NCI-H1694 (cell line): ENCODE data around the gene ZNF878.
"Not testable (repeated sequence)": the region's sequence is repeated elsewhere in the genome, so short reads cannot be mapped to it uniquely, and the experiment has no call there.

Experiments used
- DNase-seq: peaks from one replicate; lab custom pipeline; 2025; lab: John Stamatoyannopoulos, UW

Gene ZNF878

GRCh38 chr19:12052497-12053169, at the start of gene ZNF878:
TSS of gene ZNF878 (minus strand) at chr19:12052961. CDS start at chr19:12052801, 160 bp downstream.
- no peak for DNase-seq

DNA sequence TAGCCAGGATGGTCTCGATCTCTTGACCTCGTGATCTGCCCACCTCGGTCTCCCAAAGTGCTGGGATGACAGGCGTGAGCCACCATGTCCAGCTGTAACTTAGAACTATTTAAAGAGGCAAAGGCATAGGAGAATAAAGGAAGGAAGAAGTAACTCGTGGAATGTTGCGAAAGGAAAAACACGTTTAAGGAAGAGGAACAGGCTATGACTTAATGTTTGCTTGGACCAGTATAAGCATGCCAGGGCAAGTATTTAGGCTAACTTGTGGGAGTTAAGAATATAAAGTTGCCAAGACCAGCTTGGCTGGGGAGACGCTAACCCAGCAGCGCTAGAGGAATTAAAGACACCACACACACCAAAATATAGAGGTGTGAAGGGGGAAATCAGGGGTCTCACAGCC, 45.3 kb upstream of the ZNF878 start:
- DNase-seq, result no peak

GRCh38 chr19:12095111-12095790, 42.5 kb upstream of the ZNF878 start:
- DNase-seq, result no peak

DNA sequence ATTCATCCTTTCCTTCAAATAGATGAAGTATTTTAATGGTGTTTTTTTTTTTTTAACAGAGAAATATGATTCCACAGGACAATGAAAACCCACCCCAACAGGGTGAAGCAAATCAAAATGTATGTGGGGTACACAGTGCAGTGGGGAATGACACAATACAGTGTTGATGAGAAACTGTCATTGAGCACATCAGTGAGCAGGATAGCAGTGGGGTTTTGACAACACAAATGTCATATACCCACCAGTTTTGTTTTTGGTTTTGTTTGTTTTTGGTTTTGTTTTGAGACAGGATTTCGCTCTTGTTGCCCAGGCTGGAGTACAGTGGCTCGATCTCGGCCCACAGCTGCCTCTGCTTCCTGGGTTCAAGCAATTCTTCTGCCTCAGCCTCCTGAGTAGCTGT, 41.0 kb upstream of the ZNF878 start:
- DNase-seq, result no peak

DNA sequence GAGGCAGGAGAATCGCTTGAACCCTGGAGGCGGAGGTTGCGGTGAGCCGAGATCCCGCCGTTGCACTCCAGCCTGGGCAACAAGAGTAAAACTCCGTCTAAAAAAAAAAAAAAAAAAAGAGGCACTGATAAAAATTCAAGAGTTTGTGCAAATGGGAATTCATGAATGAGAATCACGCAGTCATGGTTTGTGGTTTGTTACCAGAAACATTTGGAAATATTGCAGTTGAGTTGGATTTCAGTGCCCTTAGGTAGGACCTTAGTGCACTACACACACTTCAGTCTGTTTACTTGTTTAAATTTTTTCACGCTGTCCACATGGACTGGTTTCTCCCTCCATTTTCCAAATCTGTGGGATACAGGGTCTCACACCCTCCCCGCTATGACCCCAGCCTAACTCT, 40.2 kb upstream of the ZNF878 start:
- DNase-seq, result no peak

GRCh38 chr19:12092065-12092867, 39.5 kb upstream of the ZNF878 start:
- DNase-seq, result no peak

DNA sequence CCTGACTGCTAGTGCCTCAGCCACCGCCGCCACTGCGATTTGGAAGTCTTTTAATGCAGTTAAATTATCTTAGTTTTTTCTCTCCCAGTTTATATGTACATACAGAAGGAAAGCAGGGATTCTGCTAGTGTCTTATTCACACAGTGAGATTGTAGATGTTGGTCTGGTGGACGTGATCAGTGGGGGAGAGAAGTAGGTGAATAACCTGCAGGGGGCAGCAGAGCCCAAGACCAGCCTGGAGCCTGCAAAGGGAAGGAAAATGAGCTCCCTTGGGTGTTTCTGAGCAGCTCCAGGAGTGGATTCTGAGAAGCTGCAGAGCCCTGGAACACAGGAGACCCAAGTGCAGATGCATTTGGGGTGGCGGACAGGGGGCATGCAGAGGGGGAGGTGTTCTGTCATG, 38.0 kb upstream of the ZNF878 start:
- no peak for DNase-seq

DNA sequence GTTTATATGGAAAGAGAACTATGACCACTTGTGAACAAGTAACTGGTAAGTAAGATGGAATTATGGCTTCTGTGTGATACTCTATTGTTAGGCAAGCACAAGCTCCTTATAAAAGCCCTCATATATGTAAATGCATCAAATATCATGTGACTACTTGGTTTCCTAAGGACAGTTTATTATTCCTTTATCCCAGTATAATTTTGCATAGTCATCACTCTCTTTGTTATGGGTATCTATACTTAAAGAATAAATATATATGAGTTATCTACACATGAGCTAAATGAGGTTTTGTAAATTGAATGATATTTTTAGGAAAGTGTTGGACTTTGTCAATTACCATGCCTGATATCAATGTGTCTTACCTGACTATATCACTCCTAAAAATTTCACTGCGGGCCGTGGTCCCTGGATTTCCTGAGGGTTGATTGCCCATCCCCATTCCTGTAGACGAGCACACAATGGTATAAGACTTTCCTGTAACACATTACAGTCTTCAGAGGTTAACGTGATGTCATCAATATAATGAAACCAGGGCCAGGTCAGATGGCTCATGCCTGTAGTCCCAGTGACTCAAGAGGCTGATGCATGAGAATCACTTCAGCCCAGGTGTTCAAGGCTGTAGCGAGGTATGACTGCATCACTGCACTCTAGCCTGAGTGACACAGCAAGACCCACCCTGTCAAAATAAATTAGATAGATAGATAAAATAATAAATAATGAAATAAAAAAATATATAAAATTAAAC, 32.5 kb upstream of the ZNF878 start:
- DNase-seq, result no peak

- DNase-seq, result not testable (repeated sequence)
Observed at GRCh38 chr19:12083336-12083735, 30.6 kb upstream of the ZNF878 start.

GRCh38 chr19:12077375-12077774, 24.6 kb upstream of the ZNF878 start:
- no peak for DNase-seq

DNA sequence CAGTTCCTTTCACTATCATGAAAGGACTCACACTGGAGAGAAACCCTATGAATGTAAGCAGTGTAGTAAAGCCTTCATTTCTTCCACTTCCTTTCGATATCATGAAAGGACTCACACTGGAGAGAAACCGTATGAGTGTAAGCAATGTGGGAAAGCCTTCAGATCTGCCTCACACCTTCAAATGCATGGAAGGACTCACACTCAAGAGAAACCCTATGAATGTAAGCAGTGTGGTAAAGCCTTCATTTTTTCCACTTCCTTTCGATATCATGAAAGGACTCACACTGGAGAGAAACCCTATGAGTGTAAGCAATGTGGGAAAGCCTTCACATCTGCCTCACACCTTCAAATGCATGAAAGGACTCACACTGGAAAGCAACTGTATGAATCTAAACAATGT, 23.6 kb upstream of the ZNF878 start:
- DNase-seq, result not testable (repeated sequence)

GRCh38 chr19:12075538-12076139, 22.9 kb upstream of the ZNF878 start:
- DNase-seq, result no peak

DNA sequence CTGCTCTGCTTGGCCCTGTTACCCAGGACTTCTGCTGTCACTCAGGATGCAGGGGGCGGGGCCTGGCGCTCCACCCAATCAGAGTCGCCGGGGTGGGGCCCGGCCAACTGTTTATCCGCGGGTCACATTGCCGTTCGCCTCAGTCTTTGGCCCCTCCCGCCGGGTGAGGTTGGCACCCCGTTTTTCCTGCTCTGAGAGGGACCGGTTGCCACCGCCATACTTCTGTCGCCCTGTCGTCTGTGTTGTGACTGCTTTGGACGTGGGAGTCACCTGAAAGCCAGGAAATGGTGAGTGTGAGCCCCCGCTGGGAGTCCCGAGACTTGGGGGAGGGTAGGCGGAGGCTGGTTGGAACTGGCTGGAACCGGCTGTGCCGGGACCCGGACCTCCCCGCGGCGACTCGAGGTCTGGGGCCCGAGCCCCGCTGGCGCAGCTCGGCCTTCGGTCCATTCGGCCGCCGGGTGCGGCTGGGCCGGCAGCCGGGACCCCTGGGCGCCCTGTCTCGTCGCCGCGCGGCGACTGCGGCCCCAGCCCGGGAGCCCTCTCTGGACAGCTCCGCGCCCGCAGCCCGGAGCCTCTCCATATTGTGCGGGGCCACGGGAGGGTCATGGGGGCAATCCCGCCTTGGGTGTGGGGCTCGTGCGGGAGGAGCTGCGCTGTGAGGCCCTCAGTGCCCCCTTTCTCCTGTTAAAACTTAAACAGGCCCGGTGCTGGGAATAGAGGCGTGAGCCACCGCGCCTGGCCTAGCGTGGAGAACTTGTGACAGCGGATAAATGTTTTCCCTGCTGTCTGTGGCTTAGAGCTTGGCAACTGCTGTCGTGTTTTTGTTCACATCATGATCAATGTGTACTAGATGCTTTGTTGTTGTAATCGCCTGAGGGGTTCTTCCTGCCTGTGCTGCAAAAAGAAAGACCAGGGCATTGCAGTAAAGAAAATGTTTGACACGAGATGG, 12.1 kb upstream of the ZNF878 start, which contains the start of gene ZNF844:
ZNF844 (plus strand) TSS at position 142 of the 949 bp plus-strand sequence; CDS start at position 285, 143 bp downstream.
- no peak for DNase-seq

DNA sequence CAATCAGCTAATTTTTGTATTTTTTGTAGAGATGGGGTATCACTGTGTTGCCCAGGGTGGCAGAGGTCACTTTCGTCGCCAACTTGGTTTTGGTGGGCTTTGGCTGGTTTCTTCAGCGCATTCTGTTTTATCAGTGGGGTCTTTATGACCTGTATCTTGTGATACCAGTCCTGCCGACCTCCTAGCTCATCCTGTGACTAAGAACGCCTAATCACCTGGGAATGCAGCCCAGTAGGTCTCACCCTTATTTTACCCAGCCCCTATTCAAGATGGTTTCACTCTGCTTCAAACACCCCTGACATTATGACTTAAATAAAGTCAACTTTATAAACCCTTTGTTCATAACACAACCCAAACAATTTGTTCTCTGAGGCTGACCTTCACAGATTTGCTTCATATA, 3.0 kb upstream of the ZNF878 start:
- DNase-seq, result no peak

DNA sequence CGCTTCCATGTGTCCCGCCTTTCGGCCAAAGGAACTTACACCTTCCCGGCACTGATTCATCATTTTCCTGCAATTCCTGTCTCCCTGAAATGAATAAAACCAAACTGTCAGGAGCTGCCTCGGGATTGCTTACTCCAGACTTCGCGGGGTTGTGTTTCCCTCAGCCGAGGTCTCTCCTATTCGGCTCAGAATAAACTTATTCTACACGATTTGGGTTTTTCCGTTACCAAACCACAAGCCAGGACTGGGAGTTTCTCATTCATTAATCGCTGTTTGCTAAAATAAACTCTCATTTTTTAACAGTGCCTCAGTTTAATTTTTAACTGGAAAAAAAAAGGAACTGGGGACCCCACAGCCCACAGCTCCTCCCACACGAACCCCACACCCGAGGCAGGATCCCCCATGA, 667 bp downstream of the ZNF878 start:
- DNase-seq, result no peak

DNA sequence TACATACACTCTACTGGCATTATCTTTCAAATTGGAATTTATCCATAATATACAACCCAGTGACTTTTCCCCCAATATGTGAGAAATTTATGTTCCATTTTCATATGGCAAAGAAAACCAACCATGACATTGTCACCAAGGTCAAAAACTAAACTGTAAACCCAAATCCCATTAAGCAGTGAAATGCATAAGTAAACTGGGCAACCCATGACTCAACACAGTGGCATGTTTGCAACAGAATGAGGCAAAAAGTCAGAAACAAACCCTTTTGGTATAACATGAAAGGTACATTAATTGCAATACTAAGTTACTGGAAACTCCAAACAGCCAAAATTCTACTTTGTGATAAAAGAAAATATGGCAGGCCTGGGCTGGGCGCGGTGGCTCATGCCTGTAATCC, 4.9 kb downstream of the ZNF878 start:
- no peak for DNase-seq

- no peak for DNase-seq
Observed at GRCh38 chr19:12043752-12044422, 8.9 kb downstream of the ZNF878 start.

DNA sequence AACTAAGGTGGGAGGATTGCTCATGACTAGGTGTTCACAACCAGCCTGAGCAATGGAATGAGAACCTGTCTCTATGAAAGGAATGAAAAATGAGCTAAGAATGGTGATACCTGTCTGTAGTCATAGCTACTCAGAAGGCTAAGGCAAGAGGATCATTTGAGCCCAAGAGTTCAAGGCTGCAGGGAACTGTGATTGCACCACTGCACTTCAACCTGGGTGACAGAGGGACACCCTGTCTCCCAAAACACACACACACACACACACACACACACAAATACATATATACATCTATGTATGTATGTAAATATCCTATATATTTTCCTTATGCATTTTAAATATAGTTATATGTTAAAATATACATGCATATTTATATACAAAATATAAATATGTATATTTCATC, 9.9 kb downstream of the ZNF878 start:
- no peak for DNase-seq

- no peak for DNase-seq
Observed at GRCh38 chr19:12035220-12036172, 17.3 kb downstream of the ZNF878 start, which contains the start of gene ZNF433. TSS of gene ZNF433 (minus strand) at chr19:12035679. CDS start at chr19:12035539, 140 bp downstream.
